ENCODE measurements around the gene BAIAP2L2. TPM values are rescaled to one million over a fixed set of nuclear protein-coding genes. Genes with fewer than 3 reads are reported as not detected.

The BAIAP2L2 gene
- total RNA-seq, 1 donor from 2014 or later: 0.54 TPM

DNA sequence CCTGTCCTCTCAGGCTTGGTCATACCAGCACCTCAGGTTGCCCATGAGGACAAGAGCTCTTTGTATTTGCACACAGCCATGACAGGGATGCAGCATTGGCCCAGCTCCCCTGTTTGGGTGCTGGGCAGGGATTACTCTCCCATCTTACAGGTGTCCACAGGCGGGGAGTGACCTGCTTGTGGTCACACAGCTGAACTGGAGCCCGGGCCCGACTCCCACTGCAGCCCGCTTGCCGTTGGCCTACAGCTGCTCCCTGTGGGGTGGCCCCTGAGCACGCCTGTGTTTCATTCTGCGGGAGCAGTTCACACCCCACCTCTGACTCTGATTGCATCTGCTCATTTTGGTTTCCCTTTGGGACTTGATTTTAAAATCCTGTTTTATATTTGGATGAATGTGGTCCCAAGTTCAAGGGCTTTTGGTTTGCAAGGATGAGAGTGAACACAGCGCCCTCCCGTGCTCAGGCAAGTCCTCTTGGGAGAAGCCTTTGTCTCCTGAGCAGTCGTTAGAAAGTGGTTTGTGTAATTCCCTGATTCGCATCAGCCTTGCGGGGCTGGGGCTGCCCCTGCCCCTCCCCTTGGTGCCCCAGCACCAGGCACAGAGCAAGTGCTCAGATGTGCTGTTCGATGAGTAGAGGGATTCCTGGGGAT lies 44.0 kb downstream of the BAIAP2L2 start:
- TF ChIP-seq EZH2 (IDR thresholded peaks at IDR 0.05; ENCODE audit: insufficient read depth, low read length): no peak
- TF ChIP-seq, protein P1, sequence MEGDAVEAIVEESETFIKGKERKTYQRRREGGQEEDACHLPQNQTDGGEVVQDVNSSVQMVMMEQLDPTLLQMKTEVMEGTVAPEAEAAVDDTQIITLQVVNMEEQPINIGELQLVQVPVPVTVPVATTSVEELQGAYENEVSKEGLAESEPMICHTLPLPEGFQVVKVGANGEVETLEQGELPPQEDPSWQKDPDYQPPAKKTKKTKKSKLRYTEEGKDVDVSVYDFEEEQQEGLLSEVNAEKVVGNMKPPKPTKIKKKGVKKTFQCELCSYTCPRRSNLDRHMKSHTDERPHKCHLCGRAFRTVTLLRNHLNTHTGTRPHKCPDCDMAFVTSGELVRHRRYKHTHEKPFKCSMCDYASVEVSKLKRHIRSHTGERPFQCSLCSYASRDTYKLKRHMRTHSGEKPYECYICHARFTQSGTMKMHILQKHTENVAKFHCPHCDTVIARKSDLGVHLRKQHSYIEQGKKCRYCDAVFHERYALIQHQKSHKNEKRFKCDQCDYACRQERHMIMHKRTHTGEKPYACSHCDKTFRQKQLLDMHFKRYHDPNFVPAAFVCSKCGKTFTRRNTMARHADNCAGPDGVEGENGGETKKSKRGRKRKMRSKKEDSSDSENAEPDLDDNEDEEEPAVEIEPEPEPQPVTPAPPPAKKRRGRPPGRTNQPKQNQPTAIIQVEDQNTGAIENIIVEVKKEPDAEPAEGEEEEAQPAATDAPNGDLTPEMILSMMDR (IDR thresholded peaks at IDR 0.05; ENCODE audit: insufficient read depth, low read depth, low read length): no peak
- Histone ChIP-seq H3K9me3 (ENCODE audit: insufficient read depth, low read depth, low read length) (no peaks in the 10 kb centered on the region), H3K27ac (ENCODE audit: low read depth, low read length) (no peak overlapping the region), H3K27me3 (ENCODE audit: insufficient read depth, low read length) (no peaks in the 10 kb centered on the region), H3K79me2 (ENCODE audit: insufficient read depth, low read length) (no peaks in the 10 kb centered on the region), H2AFZ (ENCODE audit: low read depth, low read length) (no peak overlapping the region), H3K4me1 (ENCODE audit: insufficient read depth, low read length) (no peaks in the 10 kb centered on the region), H4K20me1 (ENCODE audit: insufficient read depth, low read length) (no peaks in the 10 kb centered on the region), H3K36me3 (ENCODE audit: insufficient read depth, low read length) (no peaks in the 10 kb centered on the region), H3K9ac (ENCODE audit: low read length) (no peak overlapping the region), H3K4me3 (ENCODE audit: insufficient read depth, low read depth, low read length) (no peak overlapping the region), H3K4me2 (ENCODE audit: low read length) (no peak overlapping the region)
- DNase-seq (ENCODE audit: low read depth) (no peak), FAIRE-seq (no peak)
- Mint-ChIP-seq H3K4me1 (ENCODE audit: low read depth, unreplicated experiment) (no peaks in the 10 kb centered on the region), H3K27me3 (ENCODE audit: low read depth, unreplicated experiment) (no peaks in the 10 kb centered on the region), H3K9me3 (ENCODE audit: unreplicated experiment) (no peaks in the 10 kb centered on the region), H3K27ac (ENCODE audit: unreplicated experiment) (no peak overlapping the region), H3K4me3 (ENCODE audit: unreplicated experiment) (no peak overlapping the region), H3K36me3 (ENCODE audit: low read depth, unreplicated experiment) (peaks cover 9% of the 10 kb centered on the region)

DNA sequence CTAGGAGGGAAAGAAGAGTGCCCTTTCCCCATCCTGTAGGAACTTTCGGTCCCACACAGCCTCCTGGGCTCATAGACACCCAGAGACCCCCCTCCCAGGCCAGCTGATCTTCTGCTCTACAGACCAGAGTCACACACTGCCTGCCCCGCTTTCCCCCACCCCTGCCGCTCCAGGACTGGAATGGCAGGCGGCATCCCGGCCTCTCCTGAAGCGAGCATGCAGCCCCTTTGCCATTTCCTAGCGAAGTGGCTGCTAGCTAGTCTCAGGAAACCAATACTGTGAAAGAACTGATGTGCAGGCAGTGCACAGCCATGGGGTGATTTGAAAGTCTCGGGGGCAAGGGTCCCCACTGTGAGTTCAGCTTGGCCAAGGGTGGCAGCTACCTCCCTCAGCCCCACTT lies 44.9 kb downstream of the BAIAP2L2 start:
- Mint-ChIP-seq H3K4me1 (ENCODE audit: low read depth, unreplicated experiment) (no peaks in the 10 kb centered on the region), H3K27me3 (ENCODE audit: low read depth, unreplicated experiment) (no peaks in the 10 kb centered on the region), H3K27ac (ENCODE audit: unreplicated experiment) (no peak overlapping the region), H3K4me3 (ENCODE audit: unreplicated experiment) (no peak overlapping the region), H3K9me3 (ENCODE audit: unreplicated experiment) (no peaks in the 10 kb centered on the region), H3K36me3 (ENCODE audit: low read depth, unreplicated experiment) (peaks cover 9% of the 10 kb centered on the region)
- Histone ChIP-seq H3K4me2 (ENCODE audit: low read length) (no peak overlapping the region), H3K9ac (ENCODE audit: low read length) (no peak overlapping the region), H3K79me2 (ENCODE audit: insufficient read depth, low read length) (no peaks in the 10 kb centered on the region), H2AFZ (ENCODE audit: low read depth, low read length) (no peak overlapping the region), H3K4me3 (ENCODE audit: insufficient read depth, low read depth, low read length) (no peak overlapping the region), H3K4me1 (ENCODE audit: insufficient read depth, low read length) (no peaks in the 10 kb centered on the region), H4K20me1 (ENCODE audit: insufficient read depth, low read length) (no peaks in the 10 kb centered on the region), H3K36me3 (ENCODE audit: insufficient read depth, low read length) (no peaks in the 10 kb centered on the region), H3K27me3 (ENCODE audit: insufficient read depth, low read length) (no peaks in the 10 kb centered on the region), H3K9me3 (ENCODE audit: insufficient read depth, low read depth, low read length) (no peaks in the 10 kb centered on the region), H3K27ac (ENCODE audit: low read depth, low read length) (no peak overlapping the region)
- TF ChIP-seq, protein P1 (IDR thresholded peaks at IDR 0.05; ENCODE audit: insufficient read depth, low read depth, low read length): no peak
- no peak for TF ChIP-seq EZH2 (IDR thresholded peaks at IDR 0.05; ENCODE audit: insufficient read depth, low read length)
- DNase-seq (ENCODE audit: low read depth): no peak
- FAIRE-seq: no peak

DNA sequence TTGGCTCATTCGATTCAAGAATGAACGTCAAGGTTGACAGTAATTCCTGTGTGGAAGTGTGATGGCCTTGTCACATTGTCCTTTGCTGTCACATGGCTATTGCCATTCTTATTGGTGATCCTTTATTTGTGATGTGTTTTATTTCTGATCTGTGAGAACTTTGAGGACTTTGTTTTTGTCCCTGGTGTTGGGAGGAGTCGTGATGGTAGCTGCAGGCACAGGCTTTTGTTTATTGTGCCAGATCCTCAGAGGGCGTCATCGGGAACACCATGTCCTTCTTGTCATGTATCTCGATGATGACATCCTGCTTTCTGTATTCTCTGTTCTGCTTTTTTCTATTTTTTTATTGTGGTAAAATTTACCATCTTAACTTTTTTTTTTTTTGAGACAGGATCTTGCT lies 47.7 kb downstream of the BAIAP2L2 start:
- no peaks in the 10 kb centered on the region for H4K20me1 ChIP-seq (ENCODE audit: insufficient read depth, low read length)
- H3K9ac ChIP-seq (ENCODE audit: low read length): no peak overlapping the region
- H2AFZ ChIP-seq (ENCODE audit: low read depth, low read length): no peak overlapping the region
- Mint-ChIP-seq H3K4me1 (ENCODE audit: low read depth, unreplicated experiment) (peaks cover 5% of the 10 kb centered on the region), H3K36me3 (ENCODE audit: low read depth, unreplicated experiment) (peaks cover 12% of the 10 kb centered on the region), H3K4me3 (ENCODE audit: unreplicated experiment) (no peak overlapping the region), H3K9me3 (ENCODE audit: unreplicated experiment) (no peaks in the 10 kb centered on the region), H3K27me3 (ENCODE audit: low read depth, unreplicated experiment) (no peaks in the 10 kb centered on the region), H3K27ac (ENCODE audit: unreplicated experiment) (no peak overlapping the region)
- no peaks in the 10 kb centered on the region for H3K27me3 ChIP-seq (ENCODE audit: insufficient read depth, low read length)
- no peaks in the 10 kb centered on the region for H3K4me1 ChIP-seq (ENCODE audit: insufficient read depth, low read length)
- H3K27ac ChIP-seq (ENCODE audit: low read depth, low read length): no peak overlapping the region
- DNase-seq (ENCODE audit: low read depth): no peak
- no peak for FAIRE-seq
- H3K9me3 ChIP-seq (ENCODE audit: insufficient read depth, low read depth, low read length): no peaks in the 10 kb centered on the region
- TF ChIP-seq, protein P1 (IDR thresholded peaks at IDR 0.05; ENCODE audit: insufficient read depth, low read depth, low read length): no peak
- no peak for TF ChIP-seq EZH2 (IDR thresholded peaks at IDR 0.05; ENCODE audit: insufficient read depth, low read length)
- H3K4me3 ChIP-seq (ENCODE audit: insufficient read depth, low read depth, low read length): no peak overlapping the region
- H3K79me2 ChIP-seq (ENCODE audit: insufficient read depth, low read length): no peaks in the 10 kb centered on the region
- H3K4me2 ChIP-seq (ENCODE audit: low read length): no peak overlapping the region
- no peaks in the 10 kb centered on the region for H3K36me3 ChIP-seq (ENCODE audit: insufficient read depth, low read length)

Data from astrocyte (in vitro differentiated cells and primary cell).